ENCODE data around the gene RAPGEF6.
"Not testable (repeated sequence)": the region's sequence is repeated elsewhere in the genome, so short reads cannot be mapped to it uniquely, and the experiment has no call there.

Gene RAPGEF6

DNA sequence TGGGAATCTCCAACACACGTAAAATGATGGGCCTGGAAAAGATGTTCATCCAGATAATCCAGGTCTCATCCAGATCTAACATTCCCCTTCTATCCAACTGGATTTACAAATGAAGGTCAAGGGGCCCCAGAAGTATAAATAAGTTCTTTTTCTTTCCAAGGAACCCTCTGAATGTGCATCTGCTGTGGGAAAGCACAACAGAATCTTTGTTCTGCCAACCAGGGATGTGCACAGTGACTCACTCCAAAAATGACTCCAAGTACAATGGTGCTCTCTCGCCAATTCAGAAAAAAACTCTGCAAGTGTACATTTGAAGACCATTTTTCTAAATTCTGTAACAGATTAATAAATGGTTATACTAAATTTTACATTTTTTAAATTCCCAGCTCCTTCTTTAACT is 12.4 kb downstream of the RAPGEF6 start:
- TF ChIP-seq, protein P1, sequence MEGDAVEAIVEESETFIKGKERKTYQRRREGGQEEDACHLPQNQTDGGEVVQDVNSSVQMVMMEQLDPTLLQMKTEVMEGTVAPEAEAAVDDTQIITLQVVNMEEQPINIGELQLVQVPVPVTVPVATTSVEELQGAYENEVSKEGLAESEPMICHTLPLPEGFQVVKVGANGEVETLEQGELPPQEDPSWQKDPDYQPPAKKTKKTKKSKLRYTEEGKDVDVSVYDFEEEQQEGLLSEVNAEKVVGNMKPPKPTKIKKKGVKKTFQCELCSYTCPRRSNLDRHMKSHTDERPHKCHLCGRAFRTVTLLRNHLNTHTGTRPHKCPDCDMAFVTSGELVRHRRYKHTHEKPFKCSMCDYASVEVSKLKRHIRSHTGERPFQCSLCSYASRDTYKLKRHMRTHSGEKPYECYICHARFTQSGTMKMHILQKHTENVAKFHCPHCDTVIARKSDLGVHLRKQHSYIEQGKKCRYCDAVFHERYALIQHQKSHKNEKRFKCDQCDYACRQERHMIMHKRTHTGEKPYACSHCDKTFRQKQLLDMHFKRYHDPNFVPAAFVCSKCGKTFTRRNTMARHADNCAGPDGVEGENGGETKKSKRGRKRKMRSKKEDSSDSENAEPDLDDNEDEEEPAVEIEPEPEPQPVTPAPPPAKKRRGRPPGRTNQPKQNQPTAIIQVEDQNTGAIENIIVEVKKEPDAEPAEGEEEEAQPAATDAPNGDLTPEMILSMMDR (IDR thresholded peaks at IDR 0.05; ENCODE audit: insufficient read depth, low read depth, low read length, missing control alignments) = no peak

DNA sequence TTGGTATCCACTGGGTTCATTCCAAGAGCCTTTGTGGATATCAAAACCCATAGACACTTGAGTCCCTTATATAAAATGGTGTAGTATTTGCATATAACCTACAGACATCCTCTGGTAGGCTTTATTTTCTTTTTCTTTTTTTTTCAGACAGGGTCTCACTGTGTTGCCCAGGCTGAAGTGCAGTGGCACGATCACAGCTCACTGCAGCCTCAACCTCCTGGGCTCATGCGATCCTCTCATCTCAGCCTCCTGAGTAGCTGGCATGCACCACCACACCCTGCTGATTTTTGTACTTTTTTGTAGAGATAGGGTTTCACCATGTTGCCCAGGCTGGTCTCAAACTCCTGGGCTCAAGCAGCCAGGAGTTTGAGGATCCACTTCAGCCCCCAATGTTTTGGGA is 13.9 kb downstream of the RAPGEF6 start:
- H3K4me3 ChIP-seq (ENCODE audit: low read depth, low read length); DNase-seq (ENCODE audit: low read depth): not testable (repeated sequence)

More for the DNA sequence above, 12.4 kb downstream of the RAPGEF6 start:
- H3K4me3 ChIP-seq (ENCODE audit: low read depth, low read length) = no peak overlapping the region
- DNase-seq (ENCODE audit: low read depth) = no peak

DNA sequence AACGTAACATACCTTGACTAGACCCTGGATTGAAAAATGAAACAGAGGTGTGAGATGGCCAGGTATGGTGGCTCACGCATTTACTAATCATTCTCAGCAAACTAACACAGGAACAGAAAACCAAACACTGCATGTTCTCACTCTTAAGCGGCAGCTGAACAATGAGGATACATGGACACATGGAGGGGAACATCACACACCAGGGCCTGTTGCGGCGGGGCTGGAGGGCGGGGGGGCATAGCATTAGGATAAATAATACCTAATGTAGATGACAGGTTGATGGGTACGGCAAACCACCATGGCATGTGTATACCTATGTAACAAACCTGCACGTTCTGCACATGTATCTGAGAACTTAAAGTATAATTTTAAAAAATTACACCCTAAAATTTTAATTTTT is 15.9 kb downstream of the RAPGEF6 start:
- DNase-seq (ENCODE audit: low read depth) = no peak
- H3K4me3 ChIP-seq (ENCODE audit: low read depth, low read length) = no peak overlapping the region
- TF ChIP-seq, protein P1 (IDR thresholded peaks at IDR 0.05; ENCODE audit: insufficient read depth, low read depth, low read length, missing control alignments) = no peak

DNA sequence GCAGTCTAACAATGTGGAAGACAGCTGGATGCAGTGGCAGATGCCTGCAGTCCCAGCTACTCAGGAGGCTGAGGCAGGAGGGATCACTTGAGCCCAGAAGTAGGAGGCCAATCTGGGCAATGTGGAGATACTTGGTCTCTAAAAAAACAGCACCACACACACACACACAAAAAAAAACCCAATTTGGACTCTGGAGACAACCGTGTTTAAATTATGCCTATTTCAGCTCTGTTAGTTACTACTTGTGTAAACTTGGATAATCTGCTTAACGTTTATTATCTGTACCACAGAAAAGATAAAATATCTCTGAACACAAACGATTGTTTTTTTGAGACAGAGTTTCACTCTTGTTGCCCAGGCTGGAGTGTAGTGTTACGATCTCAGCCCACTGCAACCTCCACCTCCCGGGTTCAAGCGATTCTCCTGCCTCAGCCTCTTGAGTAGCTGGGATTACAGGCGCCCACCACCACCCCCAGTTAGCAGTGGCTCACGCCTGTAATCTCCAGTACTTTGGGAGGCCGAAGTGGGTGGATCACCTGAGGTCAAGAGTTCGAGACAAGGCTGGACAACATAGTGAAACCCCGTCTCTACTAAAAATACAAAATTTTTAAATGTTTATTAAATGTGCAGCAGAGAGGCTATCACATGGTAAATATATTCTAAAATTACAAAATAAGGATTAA is 17.7 kb downstream of the RAPGEF6 start:
- TF ChIP-seq, protein P1 (IDR thresholded peaks at IDR 0.05; ENCODE audit: insufficient read depth, low read depth, low read length, missing control alignments) = no peak
- no peak for DNase-seq (ENCODE audit: low read depth)
- no peak overlapping the region for H3K4me3 ChIP-seq (ENCODE audit: low read depth, low read length)

DNA sequence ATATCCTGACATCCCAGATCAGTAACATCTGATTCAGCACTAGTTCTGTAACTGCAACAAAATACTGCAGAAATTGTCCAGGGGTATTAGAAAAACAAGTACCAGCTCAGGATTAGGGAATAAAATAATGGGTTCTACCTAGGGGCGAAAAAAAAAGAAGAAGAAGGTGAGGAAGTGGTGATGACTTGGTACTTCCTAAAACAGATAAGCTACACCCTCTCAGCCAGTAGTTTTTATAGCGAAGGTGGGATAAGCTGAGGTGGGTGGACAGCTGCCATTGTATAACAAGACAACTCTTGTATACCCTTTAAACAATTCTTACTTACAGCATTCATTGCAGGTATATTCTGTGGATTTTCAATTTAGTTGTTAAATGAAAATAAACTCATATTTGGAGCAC is 19.1 kb downstream of the RAPGEF6 start:
- H3K4me3 ChIP-seq (ENCODE audit: low read depth, low read length) = no peak overlapping the region
- no peak for DNase-seq (ENCODE audit: low read depth)
- TF ChIP-seq, protein P1 (IDR thresholded peaks at IDR 0.05; ENCODE audit: insufficient read depth, low read depth, low read length, missing control alignments) = no peak

DNA sequence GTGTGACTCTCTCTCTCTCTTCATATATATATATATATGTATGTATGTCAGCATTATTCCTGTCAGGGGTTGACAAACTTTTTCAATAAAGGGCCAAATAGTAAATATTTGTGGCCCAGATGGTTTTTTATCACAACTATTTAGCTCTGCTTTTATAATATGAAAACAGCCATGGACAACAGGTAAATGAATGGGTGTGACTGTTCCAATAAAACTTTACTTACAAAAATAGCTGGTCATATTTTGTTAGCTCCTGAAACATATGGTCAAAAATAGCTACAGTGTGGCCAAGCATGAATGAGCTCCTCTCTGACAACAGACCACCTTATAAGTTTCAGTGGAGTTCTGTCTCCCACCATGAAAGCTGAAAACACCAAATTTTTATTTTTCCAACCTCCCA is 21.6 kb downstream of the RAPGEF6 start:
- DNase-seq (ENCODE audit: low read depth) = no peak
- TF ChIP-seq, protein P1 (IDR thresholded peaks at IDR 0.05; ENCODE audit: insufficient read depth, low read depth, low read length, missing control alignments) = no peak
- no peak overlapping the region for H3K4me3 ChIP-seq (ENCODE audit: low read depth, low read length)

DNA sequence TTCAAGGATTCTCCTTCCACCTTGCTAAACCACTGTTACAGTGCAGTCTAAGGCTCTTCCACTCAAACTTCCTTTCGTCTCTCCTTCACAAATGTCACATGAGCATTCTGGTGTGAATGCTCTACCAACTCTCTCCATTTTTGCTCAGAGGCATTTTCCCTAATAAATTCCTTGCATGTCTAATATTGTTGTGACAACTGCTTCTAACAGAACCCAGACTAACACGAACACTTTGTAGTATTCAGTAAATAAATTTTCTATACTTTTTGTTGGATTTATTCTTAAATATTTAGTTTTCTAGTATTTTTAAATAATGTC is 24.0 kb downstream of the RAPGEF6 start:
- DNase-seq (ENCODE audit: low read depth) = no peak
- H3K4me3 ChIP-seq (ENCODE audit: low read depth, low read length) = no peak overlapping the region
- TF ChIP-seq, protein P1 (IDR thresholded peaks at IDR 0.05; ENCODE audit: insufficient read depth, low read depth, low read length, missing control alignments) = no peak
